Measurements from ENCODE around the gene CTSL.

DNA sequence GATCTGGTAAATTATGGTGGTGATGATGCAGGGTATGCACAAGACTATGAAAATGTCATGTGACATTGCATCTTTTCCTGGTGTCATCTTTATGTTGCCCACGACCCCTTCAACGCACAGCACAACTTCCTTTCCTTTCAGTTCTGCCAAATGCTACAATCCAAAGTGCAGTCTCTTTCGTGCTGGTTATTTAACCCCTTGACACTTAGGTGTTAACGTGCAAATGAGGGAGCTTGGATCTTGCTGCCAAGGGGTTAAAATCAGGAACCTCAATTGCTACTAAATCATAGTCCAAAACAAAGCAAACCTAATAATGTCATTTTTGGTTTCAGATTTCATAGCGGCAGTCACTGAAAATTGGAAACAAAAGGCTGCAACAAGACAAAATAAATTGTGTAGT is 16.0 kb downstream of the CTSL start:
- no peak for TF ChIP-seq ARNTL (CRISPR knock-in tag; IDR thresholded peaks at IDR 0.05; ENCODE audit: borderline replicate concordance, low read depth)
- TF ChIP-seq ZC3H10 (CRISPR knock-in tag; IDR thresholded peaks at IDR 0.05), result no peak
- TF ChIP-seq ZNF565 (CRISPR knock-in tag; conservative IDR thresholded peaks at IDR 0.05; ENCODE audit: low read depth), result no peak
- no peak for TF ChIP-seq BACH2 (CRISPR knock-in tag; IDR thresholded peaks at IDR 0.05; ENCODE audit: borderline replicate concordance)
